Body of pancreas (tissue), 4 donors: ENCODE results near the gene TBC1D20.

Source experiments
- CTCF ChIP-seq, 7 experiments: fragments of 450-650 bp in 4 of 7; fragments of 200-600 bp in 3 of 7; sonication (generic) in 3 of 7; IDR thresholded peaks; one replicate each; pipeline ENCODE4 v1.5.1; 2016 to 2019; ENCODE audit warnings: antibody characterized with exemption in 7 of 7
- POLR2A ChIP-seq, 3 donors: fragments of 450-650 bp; IDR thresholded peaks; one replicate each; pipeline ENCODE4 v1.6.1; 2016; ENCODE audit warnings: antibody characterized with exemption in 3 of 3, mild to moderate bottlenecking in 2 of 3

GRCh38 chr20:454951-455350 is 7.4 kb downstream of the TBC1D20 start:
- no peak for TF ChIP-seq CTCF (IDR thresholded peaks at IDR 0.05)
- no peak for TF ChIP-seq POLR2A (IDR thresholded peaks at IDR 0.05)
